ENCODE measurements around the gene PLAAT5.
A peak's percentile ranks its signal among the peaks of the same experiment; 100 is the strongest.

The PLAAT5 gene

GRCh38 chr11:63517156-63517555 lies 26.2 kb upstream of the PLAAT5 start:
- DNase-seq: no peak
- intact Hi-C loops (cut with DNase I): loop anchor here (10.0 kb wide), 1 partner anchor 88 kb away; no protein-coding TSS in a partner anchor

DNA sequence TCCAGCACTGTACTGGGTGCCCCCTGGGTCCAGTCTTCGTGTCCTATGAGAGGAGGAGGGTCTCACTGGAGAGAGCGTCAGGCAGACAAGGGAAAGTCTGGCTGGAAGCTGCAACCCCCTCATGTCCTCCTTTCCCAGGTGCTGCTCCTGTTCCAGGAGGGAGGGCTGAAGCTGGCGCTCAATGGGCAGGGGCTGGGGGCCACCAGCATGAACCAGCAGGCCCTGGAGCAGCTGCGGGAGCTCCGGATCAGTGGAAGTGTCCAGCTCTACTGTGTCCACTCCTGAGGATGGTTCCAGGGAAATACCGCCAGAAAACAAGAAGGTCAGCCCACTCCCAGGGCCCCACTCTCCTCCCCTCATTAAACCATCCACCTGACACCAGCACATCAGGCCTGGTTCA lies 25.1 kb upstream of the PLAAT5 start:
- peak in 1 of 10 donors; percentile 80 for DNase-seq
- intact Hi-C loops (cut with DNase I): loop anchor here (10.0 kb wide), 1 partner anchor 89 kb away; no protein-coding TSS in a partner anchor

- DNase-seq: no peak
- intact Hi-C loops (cut with DNase I): loop anchor here (10.0 kb wide), 1 partner anchor 92 kb away; no protein-coding TSS in a partner anchor
Observed at GRCh38 chr11:63512816-63513215, 21.8 kb upstream of the PLAAT5 start.

- intact Hi-C loops (cut with DNase I): loop anchor here (10.0 kb wide), 1 partner anchor 94 kb away; no protein-coding TSS in a partner anchor
- peak in 3 of 10 donors; percentile 25 to 82 (median 51) for DNase-seq
Observed at GRCh38 chr11:63511048-63511748, 20.2 kb upstream of the PLAAT5 start.

DNA sequence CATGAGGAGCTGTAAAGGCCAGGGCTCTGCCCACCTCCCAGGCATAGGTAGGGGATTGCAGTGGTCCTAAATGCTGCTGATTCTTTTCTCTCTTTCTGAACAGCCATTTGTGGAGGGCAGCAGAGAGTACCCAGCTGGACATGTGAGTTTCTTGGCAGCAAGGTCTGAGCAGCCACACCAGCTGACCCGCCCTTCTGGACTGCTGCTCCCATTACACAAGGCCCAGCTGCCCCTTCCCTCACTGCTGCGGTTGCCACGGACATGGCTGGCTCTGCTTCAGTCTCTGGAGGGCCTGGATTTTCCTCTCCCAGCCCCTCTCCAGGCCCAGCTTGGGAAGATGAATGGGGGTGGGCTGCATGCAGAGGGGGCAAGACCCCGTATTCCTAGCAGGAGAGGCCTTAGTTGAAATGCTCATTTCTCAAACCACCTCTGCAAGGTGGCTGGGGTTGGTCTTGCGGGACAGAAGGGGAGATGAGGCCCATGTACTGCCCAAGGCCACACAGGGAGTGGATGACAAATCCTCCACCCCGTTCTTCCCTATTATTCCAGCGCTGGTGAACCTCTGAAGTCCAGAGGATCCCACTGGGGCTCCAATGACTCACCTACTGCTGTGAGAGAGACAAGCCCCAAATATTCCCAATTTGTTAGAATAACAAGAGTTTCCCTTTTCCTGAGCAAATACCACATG lies 19.5 kb upstream of the PLAAT5 start:
- peak; percentile 76 to 97 (median 86) for DNase-seq
- intact Hi-C loops (cut with DNase I): loop anchor here (10.0 kb wide), 1 partner anchor 94 kb away; no protein-coding TSS in a partner anchor

DNA sequence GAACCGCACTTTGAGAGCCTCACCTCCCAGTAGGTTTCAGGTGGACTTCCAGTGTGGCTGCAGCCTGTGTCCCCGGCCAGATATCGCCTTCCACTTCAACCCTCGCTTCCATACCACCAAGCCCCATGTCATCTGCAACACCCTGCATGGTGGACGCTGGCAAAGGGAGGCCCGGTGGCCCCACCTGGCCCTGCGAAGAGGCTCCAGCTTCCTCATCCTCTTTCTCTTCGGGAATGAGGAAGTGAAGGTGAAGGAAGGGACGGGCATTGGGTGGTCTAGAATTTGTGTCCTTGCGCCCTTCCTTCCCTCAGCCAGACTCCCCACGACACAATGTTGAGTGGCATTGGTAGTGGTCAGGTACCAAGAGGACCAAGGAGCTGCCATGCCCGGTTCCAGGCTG lies 17.8 kb upstream of the PLAAT5 start:
- intact Hi-C loops (cut with DNase I): loop anchor here (1.0 kb wide), 1 partner anchor 29 kb away; no protein-coding TSS in a partner anchor
- DNase-seq: peak in 1 of 10 donors; percentile 67

DNA sequence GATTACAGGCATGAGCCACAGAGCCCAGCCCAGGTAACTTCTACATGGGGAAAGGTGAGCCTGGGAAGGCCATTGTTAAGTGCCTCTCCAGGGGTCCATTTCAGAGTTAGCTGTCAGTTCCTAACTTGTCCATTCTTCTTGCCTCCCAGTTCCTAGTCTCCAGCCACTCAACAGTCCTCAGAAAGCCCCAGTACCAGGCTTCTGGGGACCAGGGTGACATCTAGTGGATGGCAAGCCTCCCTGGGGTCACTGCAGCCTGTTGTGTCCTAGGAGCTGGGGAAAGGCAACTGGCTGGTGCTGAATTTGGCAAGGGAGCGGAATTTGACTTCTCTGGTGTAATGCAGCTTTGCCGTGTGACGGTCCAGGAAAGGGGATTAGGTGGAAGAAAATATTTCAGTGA lies 17.0 kb upstream of the PLAAT5 start:
- intact Hi-C loops (cut with DNase I): loop anchor here (1.0 kb wide), 1 partner anchor 29 kb away; no protein-coding TSS in a partner anchor
- peak in 8 of 10 donors; percentile 65 to 96 (median 76) for DNase-seq

GRCh38 chr11:63507511-63507910 lies 16.5 kb upstream of the PLAAT5 start:
- no peak for DNase-seq
- intact Hi-C loops (cut with DNase I): no loop called here

DNA sequence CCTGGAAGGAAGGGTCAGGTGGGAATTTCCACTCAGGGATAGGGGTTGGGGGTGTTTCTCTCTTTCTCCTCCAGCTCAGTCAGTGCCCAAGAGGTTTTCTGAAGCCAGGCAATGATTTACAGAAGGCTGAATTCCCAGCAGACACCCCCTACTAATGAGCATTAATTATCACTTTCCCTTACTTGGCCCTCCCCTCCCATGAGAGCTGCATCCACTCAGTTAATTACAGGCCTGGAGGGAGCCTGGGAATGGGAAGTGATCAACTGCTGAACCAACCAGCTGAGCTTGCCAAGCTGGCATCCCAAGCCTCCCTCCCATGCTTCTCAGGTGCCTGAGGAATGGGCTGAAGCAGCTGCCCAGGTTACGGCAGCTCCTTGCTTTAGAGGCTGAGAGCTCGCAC lies 15.9 kb upstream of the PLAAT5 start:
- intact Hi-C loops (cut with DNase I): no loop called here

DNA sequence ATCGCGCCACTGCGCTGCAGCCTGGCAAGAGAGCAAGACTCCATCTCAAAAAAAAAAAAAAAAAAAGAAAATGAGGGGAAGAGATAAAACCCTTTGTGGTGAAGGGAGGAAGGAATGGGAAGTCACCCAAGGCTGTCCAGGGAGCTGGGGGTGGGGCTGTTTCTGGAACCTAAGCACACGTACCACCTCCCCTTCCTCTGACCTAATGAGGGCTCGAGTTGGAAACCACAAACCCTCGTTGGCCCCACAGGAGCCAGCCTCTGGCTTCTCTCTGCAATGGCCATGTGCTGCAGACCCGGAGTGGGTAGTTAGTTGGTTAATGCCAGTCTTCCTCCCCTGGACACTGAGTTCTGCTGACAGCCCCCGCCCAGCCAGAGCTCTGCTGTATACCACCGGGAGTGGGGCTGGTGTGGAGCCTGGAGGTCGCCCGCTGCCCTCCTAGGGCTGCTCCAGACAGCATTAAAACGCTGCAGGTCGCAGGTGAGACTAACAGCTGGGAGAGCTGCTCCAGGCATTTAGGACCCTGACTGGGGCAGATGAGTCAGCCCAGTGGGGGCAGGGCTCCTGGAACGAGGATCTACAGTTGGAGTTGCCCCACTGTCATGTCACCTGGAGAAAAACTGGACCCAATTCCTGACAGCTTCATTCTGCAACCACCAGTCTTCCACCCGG lies 15.0 kb upstream of the PLAAT5 start, which contains the start of gene LGALS12:
LGALS12 (plus strand) TSS at position 228 of the 672 bp plus-strand sequence; CDS start at position 603, 375 bp downstream.
- DNase-seq: no peak
- intact Hi-C loops (cut with DNase I): no loop called here

More for the DNA sequence above, 15.9 kb upstream of the PLAAT5 start:
- no peak for DNase-seq

GRCh38 chr11:63504933-63505586 lies 14.1 kb upstream of the PLAAT5 start:
- peak in 5 of 10 donors; percentile 29 to 86 (median 59) for DNase-seq
- intact Hi-C loops (cut with DNase I): no loop called here

GRCh38 chr11:63504054-63504453 lies 13.1 kb upstream of the PLAAT5 start:
- intact Hi-C loops (cut with DNase I): no loop called here
- no peak for DNase-seq

DNA sequence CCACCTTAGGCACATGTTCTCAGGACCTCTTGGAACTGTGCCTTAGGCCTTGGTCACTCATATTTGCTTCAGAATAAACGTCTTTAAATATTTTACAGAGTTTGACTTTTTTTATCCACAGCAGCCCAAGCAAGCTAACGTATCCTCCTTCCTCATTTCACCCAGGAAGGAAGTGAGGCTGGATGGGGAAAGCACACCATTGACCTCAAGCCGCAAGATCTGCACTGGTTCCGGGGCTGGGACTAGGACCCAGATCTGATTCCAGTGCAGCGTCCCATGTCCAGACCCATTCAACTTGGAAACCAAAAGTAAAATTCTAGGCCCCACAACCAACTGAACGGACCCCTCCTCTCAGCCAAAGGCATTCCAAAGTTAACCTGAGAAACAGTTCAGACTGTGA lies 12.5 kb upstream of the PLAAT5 start:
- intact Hi-C loops (cut with DNase I): no loop called here
- no peak for DNase-seq

- intact Hi-C loops (cut with DNase I): no loop called here
- DNase-seq: no peak
Observed at GRCh38 chr11:63502252-63502820, 11.4 kb upstream of the PLAAT5 start.

GRCh38 chr11:63501236-63501635 lies 10.3 kb upstream of the PLAAT5 start:
- no peak for DNase-seq
- intact Hi-C loops (cut with DNase I): no loop called here

GRCh38 chr11:63499874-63500273 lies 8.9 kb upstream of the PLAAT5 start:
- intact Hi-C loops (cut with DNase I): no loop called here
- no peak for DNase-seq

- intact Hi-C loops (cut with DNase I): no loop called here
- DNase-seq: no peak
Observed at GRCh38 chr11:63494975-63495374, 4.0 kb upstream of the PLAAT5 start.

DNA sequence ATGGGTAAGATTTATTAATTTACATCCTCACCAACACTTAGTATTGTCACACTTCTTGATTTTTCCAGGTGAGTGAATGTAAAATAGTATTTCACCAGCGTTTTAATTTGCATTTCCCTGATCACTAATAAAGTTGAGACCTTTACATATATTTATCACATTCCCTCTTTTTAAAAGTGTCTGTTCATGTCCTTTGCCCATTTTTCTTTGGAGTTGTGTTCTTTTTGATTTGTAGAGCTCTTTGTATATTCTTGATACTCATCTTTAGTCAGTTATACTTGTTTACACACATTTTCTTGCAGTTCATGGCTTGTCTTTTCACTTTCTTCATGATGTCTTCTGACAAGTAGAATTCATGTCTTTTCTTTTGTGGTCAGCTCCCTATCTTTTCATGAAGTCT lies 2.2 kb upstream of the PLAAT5 start:
- intact Hi-C loops (cut with DNase I): no loop called here
- no peak for DNase-seq

- intact Hi-C loops (cut with DNase I): no loop called here
Observed at GRCh38 chr11:63492441-63492840, 1.5 kb upstream of the PLAAT5 start.

More at GRCh38 chr11:63492441-63492840, 1.5 kb upstream of the PLAAT5 start:
- DNase-seq: no peak

All from posterior cingulate gyrus (tissue), 11 donors.